ENCODE results near the gene JPH2.
"Not testable (repeated sequence)": the region's sequence is repeated elsewhere in the genome, so short reads cannot be mapped to it uniquely, and the experiment has no call there.

JPH2 gene

GRCh38 chr20:44187054-44187771 is at the start of gene JPH2:
Gene JPH2 (minus strand): TSS chr20:44187188. CDS start chr20:44186705, 483 bp downstream.
- DNase-seq, result no peak

DNA sequence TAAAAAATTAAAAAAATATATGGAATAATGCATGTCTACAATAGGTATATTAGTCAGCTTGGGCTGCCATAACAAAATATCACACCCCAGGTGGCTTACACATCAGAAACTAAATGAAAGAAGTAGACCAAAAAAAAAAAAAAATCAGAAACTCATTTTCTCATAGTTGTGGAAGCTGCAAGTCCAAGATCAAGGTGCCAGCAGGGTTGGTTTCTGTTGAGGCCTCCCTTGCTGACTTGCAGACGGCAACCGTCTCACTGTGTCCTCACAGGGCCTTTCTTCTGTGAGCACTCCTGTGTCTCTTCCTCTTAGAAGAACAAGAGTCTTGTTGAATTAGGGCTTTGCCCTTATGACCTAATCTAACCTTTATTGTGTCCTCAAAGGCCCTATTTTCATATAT is 48.7 kb upstream of the JPH2 start:
- DNase-seq, result no peak

GRCh38 chr20:44234566-44235317 is 47.8 kb upstream of the JPH2 start:
- DNase-seq, result no peak

GRCh38 chr20:44233436-44234016 is 46.5 kb upstream of the JPH2 start:
- DNase-seq, result no peak

DNA sequence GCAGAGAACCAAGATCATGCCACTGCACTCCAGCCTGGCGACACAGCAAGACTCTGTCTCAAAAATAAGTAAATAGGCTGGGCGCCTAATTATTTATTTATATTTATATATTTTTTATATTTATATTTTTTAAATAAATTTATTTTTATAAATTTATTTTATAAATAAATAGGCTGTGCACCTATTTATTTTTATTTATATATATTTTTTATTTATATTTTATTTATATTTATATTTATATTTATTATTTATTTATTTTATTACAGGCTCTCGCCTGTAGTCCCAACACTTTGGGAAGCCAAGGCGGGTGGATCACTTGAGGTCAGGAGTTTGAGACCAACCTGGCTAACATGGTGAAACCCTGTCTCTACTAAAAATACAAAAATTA is 45.5 kb upstream of the JPH2 start:
- not testable (repeated sequence) for DNase-seq

- no peak for DNase-seq
Observed at GRCh38 chr20:44231713-44232468, 44.9 kb upstream of the JPH2 start.

DNA sequence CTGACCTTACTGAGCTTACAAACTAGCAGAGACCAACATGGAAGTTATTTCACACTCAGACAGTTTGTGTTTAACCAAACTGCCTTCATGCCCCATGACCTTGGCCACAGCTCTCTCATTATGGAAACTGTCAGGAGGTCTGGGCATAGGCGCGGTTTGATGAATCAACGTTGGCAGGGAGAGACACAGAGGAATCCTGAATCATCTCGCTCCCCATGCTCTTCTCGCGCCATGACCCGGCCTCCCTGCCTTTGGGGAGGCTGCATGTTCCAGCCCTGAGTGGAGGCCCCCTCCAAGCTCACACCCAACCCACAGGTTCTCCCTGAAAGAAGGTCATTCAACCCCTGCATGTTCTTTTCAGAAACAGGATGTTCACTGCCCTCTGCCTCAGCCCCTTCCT is 44.2 kb upstream of the JPH2 start:
- no peak for DNase-seq

DNA sequence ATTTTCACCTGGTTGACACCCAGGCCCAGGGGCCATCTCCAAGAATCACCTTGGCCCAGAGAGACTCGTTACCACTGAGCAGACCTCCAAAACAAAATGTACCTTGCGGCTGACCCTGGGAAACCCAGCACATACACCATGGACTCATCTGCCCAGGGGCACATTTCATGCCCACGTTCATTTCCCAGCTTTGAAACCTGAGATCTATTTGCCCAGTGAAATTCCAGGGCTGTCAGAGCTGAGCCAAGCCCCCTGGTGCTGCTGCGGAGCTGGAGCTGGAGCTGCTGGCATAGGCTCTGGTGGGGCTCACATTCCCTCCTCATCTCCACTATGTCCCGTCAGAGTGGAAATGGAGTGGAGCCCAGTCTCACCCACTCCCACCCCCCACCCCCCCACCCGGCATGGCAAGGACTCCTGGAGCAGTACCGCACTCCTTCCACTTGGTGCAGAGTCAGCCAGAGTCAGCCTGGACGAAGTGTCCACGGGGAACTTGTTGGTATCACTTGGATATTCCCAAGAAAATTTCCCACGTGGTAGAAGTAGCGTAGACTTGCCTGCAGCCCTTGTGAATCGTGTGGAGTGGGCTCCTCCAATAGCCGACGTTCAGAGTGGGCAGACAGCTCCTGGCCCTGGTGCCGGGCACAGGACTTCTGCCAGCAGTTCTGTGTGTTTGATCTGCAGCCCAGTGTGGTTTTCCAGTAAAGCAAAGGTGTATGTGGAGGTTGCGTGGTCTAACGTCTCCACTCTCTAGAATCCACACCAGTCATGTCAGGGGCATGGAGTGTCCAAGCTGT is 41.7 kb upstream of the JPH2 start:
- DNase-seq, result no peak

DNA sequence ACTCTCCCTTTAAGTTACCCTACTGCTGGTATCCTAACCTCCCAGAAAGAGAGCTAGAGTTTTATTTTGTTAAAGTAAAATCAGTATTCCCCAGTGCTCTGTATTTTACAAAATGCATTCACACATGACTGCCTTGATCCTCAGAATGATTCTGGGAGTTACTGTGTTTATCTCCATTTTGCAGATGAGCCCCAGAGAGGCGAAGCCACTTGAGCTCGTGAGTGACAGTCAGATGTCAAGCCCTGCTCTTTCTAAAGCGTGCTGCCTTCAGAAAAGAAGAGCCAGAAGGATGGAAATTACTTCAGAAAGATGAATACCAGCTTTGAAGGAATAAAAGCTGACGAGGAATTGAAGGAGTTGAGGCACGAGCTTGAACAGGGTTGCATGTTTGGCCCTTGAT is 37.6 kb upstream of the JPH2 start:
- no peak for DNase-seq

- no peak for DNase-seq
Observed at GRCh38 chr20:44223721-44224120, 36.7 kb upstream of the JPH2 start.

GRCh38 chr20:44222633-44223368 is 35.8 kb upstream of the JPH2 start:
- DNase-seq, result no peak

GRCh38 chr20:44222027-44222426 is 35.0 kb upstream of the JPH2 start:
- DNase-seq, result no peak

DNA sequence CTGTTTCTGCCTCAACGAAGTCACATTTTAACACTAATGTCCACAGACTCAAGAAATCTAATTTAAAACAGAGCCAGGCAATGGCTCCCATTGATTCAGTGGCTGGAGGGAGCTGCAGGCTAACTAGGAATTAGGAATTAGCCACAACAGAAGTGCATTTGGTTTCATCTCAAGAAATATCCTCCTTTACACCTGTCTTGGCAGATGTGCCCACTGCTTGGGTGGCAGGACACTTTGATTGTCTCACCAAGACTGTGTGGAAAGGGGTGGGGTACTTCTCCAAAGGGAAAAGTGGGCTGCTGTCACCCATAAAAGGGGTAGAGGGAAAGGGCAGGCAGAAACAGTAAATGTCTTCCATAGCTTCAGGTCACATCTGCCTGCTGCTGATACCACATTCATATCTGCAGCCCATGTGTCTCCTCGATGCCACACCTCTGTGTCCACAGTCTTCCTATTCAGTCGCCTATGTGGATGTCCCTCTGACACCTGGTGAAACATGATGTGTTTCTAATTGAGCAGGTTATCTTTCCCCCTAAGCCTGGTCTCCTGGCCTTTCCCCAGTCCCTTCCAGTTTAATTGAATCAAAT is 34.5 kb upstream of the JPH2 start:
- DNase-seq, result no peak

GRCh38 chr20:44219791-44220190 is 32.8 kb upstream of the JPH2 start:
- DNase-seq, result no peak

- peak; percentile 37 for DNase-seq
Observed at GRCh38 chr20:44219170-44219730, 32.3 kb upstream of the JPH2 start.

DNA sequence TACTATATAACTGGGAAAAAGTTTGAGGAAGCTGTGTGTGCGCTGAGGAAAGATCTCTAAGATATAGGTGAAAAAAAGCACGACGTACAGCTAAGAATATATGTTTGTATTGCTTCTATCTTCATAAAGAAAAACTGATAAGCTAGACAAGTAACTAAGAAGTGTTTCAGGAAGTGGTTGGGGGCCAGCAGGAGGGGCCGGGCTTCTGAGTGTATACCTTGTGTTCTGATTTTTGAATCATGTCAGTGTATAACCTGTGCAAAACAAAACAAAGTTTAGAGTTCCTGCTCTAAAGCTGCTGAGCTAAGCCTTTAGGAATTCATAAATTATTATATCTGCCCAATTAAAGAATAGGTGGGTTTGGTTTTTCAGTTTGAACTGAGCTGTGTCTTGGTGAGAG is 31.5 kb upstream of the JPH2 start:
- peak; percentile 37 for DNase-seq

DNA sequence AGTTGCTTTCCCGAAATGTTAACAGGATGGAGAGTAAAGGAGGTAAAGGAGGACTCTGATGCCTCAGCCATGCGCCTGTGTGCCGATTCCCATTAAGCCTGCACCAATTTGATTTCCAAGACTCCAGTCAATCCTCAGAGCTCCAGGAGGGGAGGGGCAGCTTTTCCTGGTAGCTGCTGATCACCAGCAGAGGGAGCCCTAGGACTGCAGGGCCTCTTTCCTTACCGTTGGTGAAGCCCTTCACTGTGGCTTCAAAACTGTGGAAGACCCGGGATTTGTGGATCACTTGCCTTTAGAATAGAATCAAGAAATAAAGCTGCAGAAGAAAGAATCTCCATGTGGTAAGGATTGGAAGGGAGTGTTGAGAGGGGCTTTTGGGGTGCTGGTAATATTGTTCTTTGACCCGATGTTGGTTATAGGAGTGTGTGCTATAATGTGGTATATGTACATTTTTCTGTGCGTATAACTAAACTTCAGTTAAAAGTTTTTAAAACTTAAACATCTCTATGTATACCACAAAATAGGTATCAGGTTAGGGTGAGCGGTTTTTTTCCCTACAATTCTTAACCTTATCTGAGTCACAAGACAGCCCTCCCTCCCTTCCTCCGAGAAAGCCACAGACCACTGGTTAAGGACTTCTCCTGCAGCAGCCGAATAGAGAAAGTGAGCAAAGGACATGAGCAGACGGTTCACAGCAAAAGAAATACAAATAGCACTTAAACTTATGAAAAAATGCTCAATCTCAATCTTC is 30.5 kb upstream of the JPH2 start:
- DNase-seq, result peak; percentile 79

GRCh38 chr20:44215125-44215524 is 28.1 kb upstream of the JPH2 start:
- peak; percentile 80 for DNase-seq

DNA sequence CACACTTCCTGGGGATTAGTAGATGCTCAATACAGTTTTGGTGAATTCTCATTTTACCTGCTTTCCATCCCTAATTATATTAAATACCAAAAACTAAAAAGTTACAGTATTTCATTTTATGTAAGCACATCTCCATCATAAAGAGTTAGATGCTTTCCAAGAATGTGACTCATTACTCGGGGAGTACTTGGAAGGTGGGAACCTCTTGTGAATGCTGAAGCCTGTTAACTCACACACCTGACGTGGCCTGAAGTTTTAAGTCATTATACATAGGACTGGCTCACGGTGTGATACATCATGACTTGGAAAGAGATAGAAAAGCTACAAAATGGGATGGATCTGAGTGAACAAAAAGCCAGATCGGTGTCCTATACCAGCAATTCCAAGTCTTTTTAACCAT is 25.8 kb upstream of the JPH2 start:
- DNase-seq, result no peak

All from CD4-positive, alpha-beta T cell treated with Interleukin-10 for 1 hour (primary cell).